Transverse colon (tissue), 4 donors: ENCODE data around the gene CFAP92.

ENCODE experiments used
- CTCF ChIP-seq, 5 experiments: fragments of 200-600 bp in 3 of 5; fragments of 450-650 bp in 2 of 5; sonication (generic) in 3 of 5; IDR thresholded peaks; 1 replicate in 2 of 5; 2 replicates in 3 of 5; pipeline ENCODE4 v1.5.1; 2016 to 2017; ENCODE audit warnings: antibody characterized with exemption in 5 of 5, inconsistent platforms in 3 of 5, mild to moderate bottlenecking in 2 of 5, moderate library complexity in 1 of 5
- EP300 ChIP-seq: sonication (generic); formaldehyde crosslinking; IDR thresholded peaks from one replicate; pipeline ENCODE4 v1.6.1; 2017; ENCODE audit warnings: antibody characterized with exemption, low read depth
- POLR2A ChIP-seq: fragments of 450-650 bp; IDR thresholded peaks from one replicate; pipeline ENCODE4 v1.6.1; 2016; ENCODE audit warnings: antibody characterized with exemption, mild to moderate bottlenecking, moderate library complexity
- POLR2AphosphoS5 ChIP-seq, 3 donors: sonication (generic); formaldehyde crosslinking; IDR thresholded peaks; one replicate each; pipeline ENCODE4 v1.6.1; 2016; ENCODE audit warnings: antibody characterized with exemption in 3 of 3

GRCh38 chr3:129019266-129019665 lies 25.4 kb upstream of the CFAP92 start:
- TF ChIP-seq CTCF (IDR thresholded peaks at IDR 0.05) (no peak), EP300 (no peak), POLR2A (no peak), POLR2AphosphoS5 (IDR thresholded peaks at IDR 0.05) (no peak)
